CD4-positive, CD25-positive, alpha-beta regulatory T cell (primary cell): Measurements from ENCODE around the gene BCAP31. TPM values are rescaled to one million over a fixed set of nuclear protein-coding genes. Genes with fewer than 3 reads are reported as not detected.
"Not testable (repeated sequence)": the region's sequence is repeated elsewhere in the genome, so short reads cannot be mapped to it uniquely, and the experiment has no call there.

Experiments used
- ATAC-seq, 2 donors: fragments of 150-1000 bp; cut with Tn5 transposase; one replicate each; pipeline ENCODE4 v1.10.0; 2021; ENCODE audit warnings: low read depth in 2 of 2, moderate number of reproducible peaks in 2 of 2, moderate library complexity in 1 of 2
- DNase-seq, 3 donors: peaks; one replicate each; pipeline versions ENCODE4 v3.0.0 to v3.0.0-alpha.2; 2012 to 2022; ENCODE audit warnings: mixed read lengths in 1 of 3
- H3K27ac ChIP-seq: one replicate; pipeline ENCODE4 v1.7.0; 2013; ENCODE audit warnings: mild to moderate bottlenecking, low read length; ENCODE audit not compliant: insufficient read depth, poor library complexity, severe bottlenecking
- H3K27me3 ChIP-seq: one replicate; pipeline ENCODE4 v1.7.0; 2013; ENCODE audit warnings: low read length; ENCODE audit not compliant: control insufficient read depth, insufficient read depth
- H3K36me3 ChIP-seq: one replicate; pipeline ENCODE4 v1.7.0; 2013; ENCODE audit warnings: mild to moderate bottlenecking, low read length, moderate library complexity; ENCODE audit not compliant: control insufficient read depth, insufficient read depth
- H3K4me1 ChIP-seq: 2 replicates; pipeline ENCODE4 v1.7.0; 2013; ENCODE audit warnings: mild to moderate bottlenecking, low read length; ENCODE audit not compliant: insufficient read depth, control insufficient read depth, poor library complexity, severe bottlenecking
- H3K4me3 ChIP-seq: one replicate; pipeline ENCODE4 v1.7.0; 2013; ENCODE audit warnings: low read depth, mild to moderate bottlenecking, low read length, moderate library complexity
- H3K9me3 ChIP-seq, 2 experiments: 1 replicate in 1 of 2; 2 replicates in 1 of 2; pipeline ENCODE4 v1.7.0; 2013; ENCODE audit warnings: low read length in 2 of 2, mild to moderate bottlenecking in 1 of 2, moderate library complexity in 1 of 2; ENCODE audit not compliant: control insufficient read depth in 2 of 2
- H3K27ac Mint-ChIP-seq, 3 donors: one replicate each; pipeline ENCODE4 v1.8.0; 2020 to 2022; ENCODE audit warnings: mild to moderate bottlenecking in 3 of 3, mixed read lengths in 3 of 3, moderate library complexity in 2 of 3
- H3K27me3 Mint-ChIP-seq: one replicate; pipeline ENCODE4 v1.8.0; 2022; ENCODE audit warnings: mild to moderate bottlenecking, mixed read lengths
- H3K36me3 Mint-ChIP-seq: one replicate; pipeline ENCODE4 v1.8.0; 2020; ENCODE audit warnings: mixed read lengths
- H3K4me1 Mint-ChIP-seq, 4 donors: one replicate each; pipeline ENCODE4 v1.8.0; 2020 to 2022; ENCODE audit warnings: mixed read lengths in 4 of 4, mild to moderate bottlenecking in 1 of 4
- H3K4me3 Mint-ChIP-seq, 4 donors: one replicate each; pipeline ENCODE4 v1.8.0; 2020 to 2022; ENCODE audit warnings: mild to moderate bottlenecking in 4 of 4, mixed read lengths in 4 of 4, moderate library complexity in 3 of 4
- H3K9me3 Mint-ChIP-seq, 7 donors: one replicate each; pipeline ENCODE4 v1.8.0; 2020 to 2022; ENCODE audit warnings: mixed read lengths in 7 of 7, mild to moderate bottlenecking in 3 of 7, moderate library complexity in 2 of 7
- polyA plus RNA-seq, 4 donors: library from polyadenylated mRNA; unstranded; fragments of 300-500 nt; fragmentation: Illumina TruSeq; gene quantifications; one replicate each; pipeline ENCODE4 v1.2.3, GENCODE V29; 2021
- total RNA-seq: library from RNA; stranded (reverse); gene quantifications from one replicate; pipeline ENCODE4 v1.2.3, GENCODE V29; 2022

The BCAP31 gene
- total and polyA plus RNA-seq, 5 donors from 2014 or later, result 99.9 to 318 (median 269) TPM

DNA sequence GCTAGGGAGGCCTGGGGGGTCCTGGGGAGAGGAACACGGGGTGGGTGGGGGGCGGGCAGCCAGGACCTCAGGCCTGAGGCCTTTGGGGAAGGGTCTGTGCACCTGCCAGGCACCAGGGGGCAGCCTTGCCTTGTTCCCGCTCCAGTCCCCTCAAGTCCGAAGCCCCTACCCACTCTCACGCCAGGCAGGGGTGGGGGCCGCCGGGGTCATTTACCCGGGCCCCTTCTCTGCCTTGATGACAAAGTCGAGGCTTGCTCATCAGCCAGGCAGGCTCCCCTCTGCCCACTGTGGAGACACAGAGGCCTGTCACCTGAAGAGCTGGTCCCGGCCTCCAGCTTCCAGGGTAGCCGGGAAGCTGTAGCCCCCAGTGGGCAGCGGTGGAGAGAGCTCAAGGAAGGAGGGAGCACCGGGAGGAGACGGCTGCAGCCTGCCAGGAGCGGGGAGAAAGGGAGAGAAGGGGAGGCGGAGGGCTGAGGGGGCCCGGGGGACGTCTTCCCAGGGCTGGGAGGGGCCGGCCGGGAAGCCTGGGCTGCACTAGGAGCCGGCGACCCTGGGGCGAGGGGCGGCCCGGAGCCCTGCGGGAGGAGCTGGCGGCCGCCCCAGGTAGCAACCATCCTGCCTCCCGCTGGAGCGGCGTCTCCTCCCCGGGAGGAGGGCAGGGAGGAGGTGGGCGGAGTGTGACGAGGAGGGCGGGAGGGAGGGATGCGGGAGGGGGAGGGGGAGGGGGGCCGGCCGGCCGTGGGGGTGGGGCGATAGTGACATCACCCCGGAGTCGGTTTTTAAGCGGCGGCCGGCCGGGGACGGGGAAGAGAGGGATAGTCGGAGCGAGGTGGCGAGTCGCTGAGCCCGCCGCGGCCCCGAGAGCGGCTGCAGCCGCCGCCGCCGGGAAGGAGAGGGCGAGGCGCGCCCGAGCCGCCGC lies 36.8 kb downstream of the BCAP31 start, which contains the start of gene SLC6A8:
SLC6A8 (plus strand) TSS at position 806 of the 919 bp plus-strand sequence. CDS start 649 bp downstream, outside the sequence.
- peaks cover 0 to 3% (median 0%) of the 10 kb centered on the region in 7 donors for H3K9me3 Mint-ChIP-seq
- no peaks in the 10 kb centered on the region for H3K36me3 ChIP-seq
- no peaks in the 10 kb centered on the region for H3K27me3 ChIP-seq
- H3K27ac Mint-ChIP-seq, result no peak within 1 kb of the TSS
- H3K27me3 Mint-ChIP-seq, result peaks cover 13% of the 10 kb centered on the region
- ATAC-seq, result peak; percentile 11 to 33
- DNase-seq, result peak; percentile 5 to 30 (median 29)
- H3K4me3 ChIP-seq, result no peak within 1 kb of the TSS
- no peaks in the 10 kb centered on the region for H3K36me3 Mint-ChIP-seq
- H3K27ac ChIP-seq, result no peak within 1 kb of the TSS
- H3K4me1 Mint-ChIP-seq, result peaks cover 0 to 2% (median 0%) of the 10 kb centered on the region in 4 donors
- H3K9me3 ChIP-seq, result no peaks in the 10 kb centered on the region
- peak within 1 kb of the TSS in 3 of 4 donors; percentile 79 to 84 (median 83) for H3K4me3 Mint-ChIP-seq
- peaks cover 4% of the 10 kb centered on the region for H3K4me1 ChIP-seq

DNA sequence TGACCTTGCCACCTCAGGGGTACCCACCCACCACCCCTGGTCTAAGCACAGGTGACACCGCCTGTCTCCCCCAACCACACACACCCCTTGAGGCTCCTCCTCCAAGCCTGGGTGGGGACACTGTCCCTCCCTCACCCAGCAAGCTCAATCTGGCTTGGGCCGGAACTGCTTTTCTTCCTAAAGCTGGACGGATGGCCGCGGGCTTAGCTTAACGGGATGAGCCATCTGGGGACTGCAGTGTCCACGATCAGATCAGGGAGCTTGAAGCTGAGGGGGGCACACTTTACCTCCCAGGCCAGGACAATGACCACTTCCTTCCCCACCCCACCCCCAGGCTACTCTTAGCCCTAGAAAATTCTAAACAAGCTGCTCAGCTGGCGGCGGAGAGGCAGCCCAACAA lies 37.5 kb downstream of the BCAP31 start:
- Mint-ChIP-seq H3K27me3 (peaks cover 13% of the 10 kb centered on the region), H3K9me3 (peaks cover 0 to 3% (median 0%) of the 10 kb centered on the region in 7 donors), H3K4me1 (peaks cover 0 to 2% (median 0%) of the 10 kb centered on the region in 4 donors), H3K4me3 (peak overlapping the region in 1 of 4 donors; percentile 19), H3K36me3 (no peaks in the 10 kb centered on the region), H3K27ac (no peak overlapping the region)
- DNase-seq, result no peak
- H3K27ac ChIP-seq, result no peak overlapping the region
- no peaks in the 10 kb centered on the region for H3K36me3 ChIP-seq
- no peak overlapping the region for H3K4me3 ChIP-seq
- no peaks in the 10 kb centered on the region for H3K27me3 ChIP-seq
- peaks cover 4% of the 10 kb centered on the region for H3K4me1 ChIP-seq
- H3K9me3 ChIP-seq, result no peaks in the 10 kb centered on the region
- ATAC-seq, result no peak

DNA sequence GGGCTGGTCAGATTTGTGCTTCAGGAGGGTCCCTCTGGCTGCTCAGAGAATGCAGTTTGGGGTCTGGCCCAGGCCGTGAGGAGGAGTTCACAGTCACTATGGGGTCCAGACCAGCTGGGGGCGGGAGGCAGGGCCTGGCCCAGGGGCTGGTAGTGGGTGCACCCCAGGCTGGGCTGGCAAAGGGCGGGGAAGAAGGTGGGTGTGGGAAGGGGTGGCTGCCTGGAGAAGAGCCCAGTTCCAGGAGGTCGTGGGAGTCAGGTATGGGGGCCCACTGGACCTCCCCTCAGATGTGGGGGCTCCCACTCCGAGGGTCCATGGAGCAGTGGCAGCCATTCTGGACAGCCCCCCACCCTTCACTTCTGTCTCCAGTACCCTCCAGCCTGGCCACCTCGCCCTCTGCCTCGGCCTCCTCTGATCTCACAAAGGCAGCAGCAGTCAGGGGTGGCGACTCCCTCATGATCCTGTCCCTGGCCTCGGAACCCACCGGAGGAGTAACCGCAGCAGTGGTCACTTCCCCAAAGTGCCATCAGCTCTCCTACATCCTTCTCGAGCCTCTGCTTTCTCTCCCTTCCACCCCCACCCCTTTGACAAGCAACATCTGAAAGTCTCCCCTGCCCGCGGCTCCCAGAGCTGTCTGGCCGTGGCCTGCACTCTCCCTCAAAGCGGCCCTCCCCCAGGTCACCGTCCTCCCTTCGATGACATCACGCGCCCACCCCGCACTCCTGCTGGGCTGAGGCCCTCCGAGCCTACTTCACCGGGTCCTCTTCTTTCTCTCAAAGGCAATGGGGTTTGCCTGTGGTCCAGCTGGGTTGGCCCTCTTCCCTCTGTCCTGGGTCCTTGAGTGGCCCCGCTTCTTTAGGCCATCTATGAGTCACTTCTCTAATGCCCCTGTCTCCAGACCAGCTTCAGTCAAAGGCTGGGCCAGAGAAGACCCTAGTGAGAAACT lies 38.2 kb downstream of the BCAP31 start:
- Mint-ChIP-seq H3K9me3 (peaks cover 0 to 3% (median 0%) of the 10 kb centered on the region in 7 donors), H3K4me1 (peaks cover 0 to 2% (median 0%) of the 10 kb centered on the region in 4 donors), H3K27me3 (peaks cover 10% of the 10 kb centered on the region), H3K27ac (no peak overlapping the region), H3K4me3 (peak overlapping the region in 1 of 4 donors; percentile 19), H3K36me3 (no peaks in the 10 kb centered on the region)
- DNase-seq (no peak), ATAC-seq (no peak)
- H3K27me3 ChIP-seq, result no peaks in the 10 kb centered on the region
- H3K4me1 ChIP-seq, result peaks cover 4% of the 10 kb centered on the region
- no peak overlapping the region for H3K27ac ChIP-seq
- H3K9me3 ChIP-seq, result no peaks in the 10 kb centered on the region
- no peak overlapping the region for H3K4me3 ChIP-seq
- no peaks in the 10 kb centered on the region for H3K36me3 ChIP-seq

DNA sequence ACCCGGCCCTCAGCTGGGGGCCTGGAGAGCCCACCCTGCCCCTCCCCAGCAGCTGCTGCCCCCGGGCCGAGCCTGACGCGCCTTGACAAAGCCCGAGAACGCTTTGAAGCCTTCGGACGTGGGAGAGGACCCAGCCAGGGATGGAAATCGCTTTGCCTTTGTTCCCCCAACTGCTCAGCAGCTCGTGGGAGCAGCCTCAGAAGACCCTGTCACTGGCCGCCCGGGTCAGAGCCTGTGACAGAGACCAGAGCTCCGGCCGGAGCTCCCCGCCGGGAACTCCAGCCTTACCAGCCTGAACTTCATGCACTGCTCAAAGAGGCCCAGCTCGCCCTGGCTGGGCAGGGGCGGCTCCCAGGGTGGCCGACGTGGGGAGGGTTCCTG lies 39.0 kb downstream of the BCAP31 start:
- H3K4me3 ChIP-seq, result no peak overlapping the region
- no peaks in the 10 kb centered on the region for H3K36me3 ChIP-seq
- H3K4me1 ChIP-seq, result peaks cover 4% of the 10 kb centered on the region
- DNase-seq (no peak), ATAC-seq (no peak)
- H3K27ac ChIP-seq, result no peak overlapping the region
- no peaks in the 10 kb centered on the region for H3K9me3 ChIP-seq
- no peak overlapping the region for H3K4me3 Mint-ChIP-seq
- peaks cover 11% of the 10 kb centered on the region for H3K27me3 Mint-ChIP-seq
- peaks cover 0 to 3% (median 0%) of the 10 kb centered on the region in 7 donors for H3K9me3 Mint-ChIP-seq
- H3K27me3 ChIP-seq, result no peaks in the 10 kb centered on the region
- peaks cover 0 to 2% (median 0%) of the 10 kb centered on the region in 4 donors for H3K4me1 Mint-ChIP-seq
- H3K36me3 Mint-ChIP-seq, result no peaks in the 10 kb centered on the region
- no peak overlapping the region for H3K27ac Mint-ChIP-seq

DNA sequence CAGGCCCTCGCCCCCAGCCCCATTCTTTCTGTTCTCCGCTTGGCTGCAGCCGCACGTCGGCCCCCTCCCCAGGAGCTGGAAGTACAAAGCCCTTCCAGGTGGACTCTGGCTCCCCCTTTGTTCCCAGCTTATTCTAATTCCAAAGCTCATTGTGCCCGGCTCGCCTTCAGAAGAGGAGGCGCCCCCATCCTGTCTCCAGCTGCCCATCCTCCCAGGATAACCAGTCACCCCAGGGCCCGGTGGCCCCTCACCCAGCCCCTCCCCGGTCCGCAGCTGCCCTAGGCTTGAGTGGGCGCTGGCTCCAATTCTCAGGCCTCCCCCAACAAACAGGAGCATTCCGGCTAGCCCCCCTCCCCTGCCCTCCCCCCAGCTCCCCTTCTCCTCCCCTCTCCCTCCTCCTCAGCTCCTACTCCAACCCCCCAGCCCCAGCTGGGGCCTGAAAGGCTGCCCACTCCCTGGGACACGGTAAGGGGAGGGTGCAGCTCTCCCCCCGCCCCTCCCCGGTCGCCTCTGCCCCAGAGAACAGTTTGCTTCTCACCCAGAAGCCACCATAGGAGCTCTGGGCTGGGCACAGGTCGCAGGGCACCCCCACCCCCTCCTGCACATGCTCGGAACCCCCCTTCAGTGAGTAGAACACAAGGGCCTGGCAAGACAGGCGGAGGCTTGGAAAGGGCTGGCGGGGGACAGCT lies 39.6 kb downstream of the BCAP31 start:
- no peaks in the 10 kb centered on the region for H3K27me3 ChIP-seq
- Mint-ChIP-seq H3K9me3 (peaks cover 0 to 3% (median 0%) of the 10 kb centered on the region in 7 donors), H3K27me3 (peaks cover 10% of the 10 kb centered on the region), H3K27ac (no peak overlapping the region), H3K36me3 (no peaks in the 10 kb centered on the region), H3K4me1 (peaks cover 0 to 2% (median 0%) of the 10 kb centered on the region in 4 donors), H3K4me3 (no peak overlapping the region)
- peaks cover 4% of the 10 kb centered on the region for H3K4me1 ChIP-seq
- H3K4me3 ChIP-seq, result no peak overlapping the region
- H3K9me3 ChIP-seq, result no peaks in the 10 kb centered on the region
- H3K27ac ChIP-seq, result no peak overlapping the region
- DNase-seq, result no peak
- no peaks in the 10 kb centered on the region for H3K36me3 ChIP-seq
- ATAC-seq, result no peak

DNA sequence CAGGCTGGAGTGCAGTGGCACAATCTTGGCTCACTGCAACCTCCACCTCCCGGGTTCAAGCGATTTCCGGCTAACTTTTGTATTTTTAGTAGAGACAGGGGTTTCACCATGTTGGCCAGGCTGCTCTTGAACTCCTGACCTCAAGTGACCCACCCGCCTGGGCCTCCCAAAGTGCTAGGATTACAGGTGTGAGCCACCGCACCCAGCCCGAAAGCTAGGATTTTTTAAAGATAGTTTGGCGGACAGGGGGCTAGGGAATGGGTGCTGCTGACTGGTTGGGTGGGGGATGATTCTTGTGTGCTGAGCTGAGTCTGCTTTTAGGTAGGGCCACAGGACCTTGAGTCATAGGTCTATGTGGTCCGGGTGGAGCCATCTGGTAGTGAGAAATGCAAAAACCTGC lies 40.7 kb downstream of the BCAP31 start:
- not testable (repeated sequence) for H3K4me1 Mint-ChIP-seq, H3K27ac Mint-ChIP-seq, H3K4me3 Mint-ChIP-seq, DNase-seq, H3K27ac ChIP-seq, ATAC-seq, H3K36me3 ChIP-seq, H3K36me3 Mint-ChIP-seq, H3K4me3 ChIP-seq, H3K4me1 ChIP-seq, H3K9me3 ChIP-seq, H3K27me3 Mint-ChIP-seq, H3K9me3 Mint-ChIP-seq, H3K27me3 ChIP-seq

DNA sequence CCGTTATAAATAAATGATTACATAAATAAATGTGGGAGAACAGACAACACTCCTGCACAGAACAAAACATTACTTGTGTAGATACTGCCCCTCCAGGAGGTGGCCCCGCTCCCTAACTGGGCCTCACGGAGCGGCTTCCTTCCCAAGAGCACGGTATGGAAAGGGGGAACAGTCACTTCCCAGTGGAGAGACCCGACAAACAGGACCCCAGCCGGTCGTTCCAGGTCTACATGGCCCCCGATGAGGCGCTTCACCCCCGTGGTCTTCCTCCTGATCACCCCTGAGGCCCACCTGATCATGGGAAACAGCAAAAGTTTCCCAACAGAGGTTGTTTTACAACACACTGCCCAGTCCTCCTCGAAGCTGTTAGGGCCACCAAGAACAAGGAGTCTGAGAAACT lies 43.0 kb downstream of the BCAP31 start:
- no peaks in the 10 kb centered on the region for H3K4me1 ChIP-seq
- H3K4me1 Mint-ChIP-seq, result no peaks in the 10 kb centered on the region
- no peak for ATAC-seq
- H3K27me3 Mint-ChIP-seq, result peaks cover 5% of the 10 kb centered on the region
- H3K4me3 Mint-ChIP-seq, result no peak overlapping the region
- no peak overlapping the region for H3K27ac ChIP-seq
- H3K36me3 Mint-ChIP-seq, result no peaks in the 10 kb centered on the region
- no peak for DNase-seq
- H3K4me3 ChIP-seq, result no peak overlapping the region
- no peak overlapping the region for H3K27ac Mint-ChIP-seq
- no peaks in the 10 kb centered on the region for H3K27me3 ChIP-seq
- H3K9me3 Mint-ChIP-seq, result peaks cover 0 to 3% (median 0%) of the 10 kb centered on the region in 7 donors
- H3K36me3 ChIP-seq, result no peaks in the 10 kb centered on the region
- no peaks in the 10 kb centered on the region for H3K9me3 ChIP-seq
